GM18507 (cell line): ENCODE measurements around the gene DHX38.

ENCODE experiments used
- DNase-seq: peaks from one replicate; pipeline ENCODE4 v3.0.0; 2011; ENCODE audit warnings: low read depth; ENCODE audit not compliant: insufficient read length; ENCODE audit errors: extremely low spot score
- FAIRE-seq: peaks from 2 replicates; lab custom pipeline; 2011; peaks lifted over from hg19 to GRCh38; lab: Jason Lieb, UNC

DHX38 gene

GRCh38 chr16:72112452-72112792 is 18.8 kb downstream of the DHX38 start:
- FAIRE-seq (no peak), DNase-seq (no peak)

GRCh38 chr16:72112906-72113615 is 19.4 kb downstream of the DHX38 start:
- FAIRE-seq = no peak

GRCh38 chr16:72113616-72113945 is 19.9 kb downstream of the DHX38 start:
- no peak for FAIRE-seq
- DNase-seq = no peak

More at GRCh38 chr16:72112906-72113615, 19.4 kb downstream of the DHX38 start:
- no peak for DNase-seq

- DNase-seq (no peak), FAIRE-seq (no peak)
Observed at GRCh38 chr16:72120026-72120425, 26.4 kb downstream of the DHX38 start.

GRCh38 chr16:72122308-72122707 is 28.7 kb downstream of the DHX38 start:
- FAIRE-seq (no peak), DNase-seq (no peak)

GRCh38 chr16:72122916-72123315 is 29.3 kb downstream of the DHX38 start:
- FAIRE-seq (no peak), DNase-seq (no peak)

GRCh38 chr16:72123426-72123825 is 29.8 kb downstream of the DHX38 start:
- no peak for DNase-seq
- no peak for FAIRE-seq

GRCh38 chr16:72124148-72124547 is 30.5 kb downstream of the DHX38 start:
- no peak for DNase-seq
- no peak for FAIRE-seq

GRCh38 chr16:72124761-72125634 is 31.4 kb downstream of the DHX38 start:
- peak; percentile 46 for DNase-seq
- FAIRE-seq = peak; percentile 83

GRCh38 chr16:72125635-72126428 is 32.2 kb downstream of the DHX38 start:
- FAIRE-seq (no peak), DNase-seq (no peak)

GRCh38 chr16:72126429-72126765 is 32.8 kb downstream of the DHX38 start:
- FAIRE-seq (no peak), DNase-seq (no peak)

- DNase-seq = no peak
- FAIRE-seq = no peak
Observed at GRCh38 chr16:72128701-72129100, 35.1 kb downstream of the DHX38 start.

- DNase-seq = no peak
- FAIRE-seq = no peak
Observed at GRCh38 chr16:72129976-72130656, 36.5 kb downstream of the DHX38 start.

- FAIRE-seq (no peak), DNase-seq (no peak)
Observed at GRCh38 chr16:72131036-72131435, 37.4 kb downstream of the DHX38 start.

- no peak for FAIRE-seq
- no peak for DNase-seq
Observed at GRCh38 chr16:72132726-72133125, 39.1 kb downstream of the DHX38 start.

- DNase-seq (no peak), FAIRE-seq (no peak)
Observed at GRCh38 chr16:72134507-72134906, 40.9 kb downstream of the DHX38 start.

GRCh38 chr16:72137380-72138063 is 43.9 kb downstream of the DHX38 start:
- DNase-seq (no peak), FAIRE-seq (no peak)

GRCh38 chr16:72138064-72138572 is 44.5 kb downstream of the DHX38 start:
- FAIRE-seq (no peak), DNase-seq (no peak)

GRCh38 chr16:72139908-72140307 is 46.3 kb downstream of the DHX38 start:
- no peak for FAIRE-seq

More at GRCh38 chr16:72139908-72140307, 46.3 kb downstream of the DHX38 start:
- no peak for DNase-seq
